Measurements from ENCODE around the gene ANKRD13A. TPM values are rescaled to one million over a fixed set of nuclear protein-coding genes. Genes with fewer than 3 reads are reported as not detected.
"Not testable (repeated sequence)": the region's sequence is repeated elsewhere in the genome, so short reads cannot be mapped to it uniquely, and the experiment has no call there.

ANKRD13A gene
- total RNA-seq, 1 donor from 2014 or later = 36.9 TPM

DNA sequence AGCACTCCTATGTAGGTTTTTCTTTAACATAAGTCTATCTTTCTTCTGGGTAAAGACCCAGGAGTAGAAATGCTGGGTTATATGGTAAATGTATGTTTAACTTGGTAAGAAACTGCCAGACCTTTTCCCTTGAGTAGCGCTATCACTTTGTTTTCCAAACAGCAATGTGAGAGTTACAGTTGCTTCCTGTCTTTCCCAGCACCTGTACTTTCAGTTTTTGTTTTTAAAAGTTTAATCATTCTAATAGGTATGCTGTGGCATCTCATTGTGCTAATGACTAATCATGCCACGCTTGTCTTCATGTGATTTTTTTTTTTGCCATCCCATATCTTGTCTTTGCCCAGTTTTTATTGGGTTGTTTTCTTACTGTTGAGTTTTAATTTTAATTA lies 31.2 kb upstream of the ANKRD13A start:
- Histone ChIP-seq H3K4me3 (ENCODE audit: low read depth, low read length) (no peak overlapping the region), H3K36me3 (ENCODE audit: control insufficient read depth, insufficient read depth, low read length) (peaks cover 14% of the 10 kb centered on the region), H3K27me3 (ENCODE audit: control insufficient read depth, insufficient read depth, low read length) (no peaks in the 10 kb centered on the region)
- TF ChIP-seq, protein P1, sequence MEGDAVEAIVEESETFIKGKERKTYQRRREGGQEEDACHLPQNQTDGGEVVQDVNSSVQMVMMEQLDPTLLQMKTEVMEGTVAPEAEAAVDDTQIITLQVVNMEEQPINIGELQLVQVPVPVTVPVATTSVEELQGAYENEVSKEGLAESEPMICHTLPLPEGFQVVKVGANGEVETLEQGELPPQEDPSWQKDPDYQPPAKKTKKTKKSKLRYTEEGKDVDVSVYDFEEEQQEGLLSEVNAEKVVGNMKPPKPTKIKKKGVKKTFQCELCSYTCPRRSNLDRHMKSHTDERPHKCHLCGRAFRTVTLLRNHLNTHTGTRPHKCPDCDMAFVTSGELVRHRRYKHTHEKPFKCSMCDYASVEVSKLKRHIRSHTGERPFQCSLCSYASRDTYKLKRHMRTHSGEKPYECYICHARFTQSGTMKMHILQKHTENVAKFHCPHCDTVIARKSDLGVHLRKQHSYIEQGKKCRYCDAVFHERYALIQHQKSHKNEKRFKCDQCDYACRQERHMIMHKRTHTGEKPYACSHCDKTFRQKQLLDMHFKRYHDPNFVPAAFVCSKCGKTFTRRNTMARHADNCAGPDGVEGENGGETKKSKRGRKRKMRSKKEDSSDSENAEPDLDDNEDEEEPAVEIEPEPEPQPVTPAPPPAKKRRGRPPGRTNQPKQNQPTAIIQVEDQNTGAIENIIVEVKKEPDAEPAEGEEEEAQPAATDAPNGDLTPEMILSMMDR (IDR thresholded peaks at IDR 0.05; ENCODE audit: insufficient read depth, low read length, severe bottlenecking) = no peak
- FAIRE-seq (no peak), DNase-seq (ENCODE audit: low read depth) (no peak)

DNA sequence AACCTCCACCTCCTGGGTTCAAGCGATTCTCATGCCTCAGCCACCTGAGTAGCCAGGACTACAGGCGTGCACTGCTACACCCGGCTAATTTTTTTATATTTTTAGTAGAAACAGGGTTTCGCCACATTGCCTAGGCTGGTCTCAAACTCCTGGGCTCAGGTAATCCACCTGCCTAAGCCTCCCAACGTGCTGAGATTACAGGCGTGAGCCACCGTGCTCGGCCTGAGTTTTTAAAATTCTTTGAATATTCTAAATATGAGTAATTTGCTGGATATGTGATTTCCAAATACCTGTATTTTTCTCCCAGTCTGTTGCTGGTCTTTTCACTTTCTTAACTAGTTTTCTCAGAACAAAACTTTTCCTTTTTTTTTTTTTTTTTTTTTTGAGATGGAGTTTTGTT lies 30.4 kb upstream of the ANKRD13A start:
- FAIRE-seq = no peak
- H3K4me3 ChIP-seq (ENCODE audit: low read depth, low read length) = no peak overlapping the region
- DNase-seq (ENCODE audit: low read depth) = no peak
- TF ChIP-seq, protein P1 (IDR thresholded peaks at IDR 0.05; ENCODE audit: insufficient read depth, low read length, severe bottlenecking) = no peak
- no peaks in the 10 kb centered on the region for H3K27me3 ChIP-seq (ENCODE audit: control insufficient read depth, insufficient read depth, low read length)
- H3K36me3 ChIP-seq (ENCODE audit: control insufficient read depth, insufficient read depth, low read length) = peaks cover 12% of the 10 kb centered on the region

- TF ChIP-seq, protein P1 (IDR thresholded peaks at IDR 0.05; ENCODE audit: insufficient read depth, low read length, severe bottlenecking) = no peak
- Histone ChIP-seq H3K36me3 (ENCODE audit: control insufficient read depth, insufficient read depth, low read length) (peaks cover 4% of the 10 kb centered on the region), H3K27me3 (ENCODE audit: control insufficient read depth, insufficient read depth, low read length) (no peaks in the 10 kb centered on the region), H3K4me3 (ENCODE audit: low read depth, low read length) (no peak overlapping the region)
- FAIRE-seq (no peak), DNase-seq (ENCODE audit: low read depth) (no peak)
Measured at GRCh38 chr12:109972821-109973220, 26.4 kb upstream of the ANKRD13A start.

DNA sequence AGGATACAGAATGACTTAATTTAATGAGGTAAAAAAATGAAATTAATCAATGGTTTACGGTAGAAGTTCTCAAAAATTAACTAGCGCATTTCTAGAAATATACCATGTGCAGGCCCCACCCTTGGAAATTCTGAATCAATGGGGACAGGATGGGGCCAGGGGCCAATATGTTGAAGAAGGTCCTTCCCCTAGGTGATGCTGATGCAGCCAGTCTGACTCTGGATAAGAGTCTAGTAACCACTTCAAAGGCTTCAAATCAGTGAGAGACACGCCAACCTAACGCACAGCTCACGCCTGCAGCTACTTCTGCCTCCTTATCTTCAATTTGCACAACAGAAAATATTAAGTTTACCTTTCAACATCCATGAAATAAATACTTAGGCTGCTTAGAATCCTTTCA lies 17.9 kb upstream of the ANKRD13A start:
- TF ChIP-seq, protein P1 (IDR thresholded peaks at IDR 0.05; ENCODE audit: insufficient read depth, low read length, severe bottlenecking) = no peak
- Histone ChIP-seq H3K36me3 (ENCODE audit: control insufficient read depth, insufficient read depth, low read length) (peaks cover 16% of the 10 kb centered on the region), H3K4me3 (ENCODE audit: low read depth, low read length) (no peak overlapping the region), H3K27me3 (ENCODE audit: control insufficient read depth, insufficient read depth, low read length) (no peaks in the 10 kb centered on the region)
- DNase-seq (ENCODE audit: low read depth) (no peak), FAIRE-seq (no peak)

DNA sequence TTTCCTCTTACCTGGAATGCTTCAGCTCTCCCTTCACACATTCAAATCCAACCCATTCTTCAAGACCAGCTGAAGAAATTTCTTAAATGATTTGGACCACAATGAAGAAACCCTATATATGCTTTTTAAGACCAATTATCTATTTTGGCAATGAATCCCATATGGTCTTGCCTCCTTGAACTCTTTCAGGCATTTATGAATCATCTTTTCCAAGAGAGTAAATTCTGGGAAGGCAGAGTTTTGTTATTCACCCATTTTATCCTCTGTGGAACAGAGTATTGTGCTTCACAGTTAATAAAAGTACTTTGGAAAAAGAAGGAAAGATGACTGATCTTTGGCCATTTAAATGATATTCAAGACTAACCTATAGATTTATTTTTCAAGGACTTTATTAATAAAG lies 17.0 kb upstream of the ANKRD13A start:
- TF ChIP-seq, protein P1 (IDR thresholded peaks at IDR 0.05; ENCODE audit: insufficient read depth, low read length, severe bottlenecking) = no peak
- H3K36me3 ChIP-seq (ENCODE audit: control insufficient read depth, insufficient read depth, low read length) = peaks cover 16% of the 10 kb centered on the region
- no peaks in the 10 kb centered on the region for H3K27me3 ChIP-seq (ENCODE audit: control insufficient read depth, insufficient read depth, low read length)
- FAIRE-seq = no peak
- DNase-seq (ENCODE audit: low read depth) = no peak
- H3K4me3 ChIP-seq (ENCODE audit: low read depth, low read length) = no peak overlapping the region

GRCh38 chr12:109983432-109984142 lies 15.6 kb upstream of the ANKRD13A start:
- TF ChIP-seq, protein P1 (IDR thresholded peaks at IDR 0.05; ENCODE audit: insufficient read depth, low read length, severe bottlenecking) = no peak
- H3K4me3 ChIP-seq (ENCODE audit: low read depth, low read length) = no peak overlapping the region
- H3K27me3 ChIP-seq (ENCODE audit: control insufficient read depth, insufficient read depth, low read length) = no peaks in the 10 kb centered on the region
- DNase-seq (ENCODE audit: low read depth) = no peak
- FAIRE-seq = no peak
- peaks cover 19% of the 10 kb centered on the region for H3K36me3 ChIP-seq (ENCODE audit: control insufficient read depth, insufficient read depth, low read length)

DNA sequence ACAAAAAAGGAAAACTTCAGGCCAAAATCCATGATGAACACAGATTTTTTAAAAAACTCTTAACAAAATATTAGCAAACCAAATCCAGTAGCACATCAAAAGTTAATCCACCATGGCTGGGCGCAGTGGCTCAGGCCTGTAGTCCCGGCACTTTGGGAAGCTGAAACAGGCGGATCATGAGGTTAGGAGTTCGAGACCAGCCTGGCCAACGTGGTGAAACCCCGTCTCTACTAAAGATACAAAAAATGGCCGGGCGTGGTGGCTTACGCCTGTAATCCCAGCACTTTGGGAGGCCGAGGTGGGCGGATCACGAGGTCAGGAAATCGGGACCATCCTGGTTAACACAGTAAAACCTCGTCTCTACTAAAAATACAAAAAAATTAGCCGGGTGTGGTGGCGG lies 13.0 kb upstream of the ANKRD13A start:
- not testable (repeated sequence) for H3K27me3 ChIP-seq (ENCODE audit: control insufficient read depth, insufficient read depth, low read length); H3K4me3 ChIP-seq (ENCODE audit: low read depth, low read length); FAIRE-seq; DNase-seq (ENCODE audit: low read depth)
- H3K36me3 ChIP-seq (ENCODE audit: control insufficient read depth, insufficient read depth, low read length) = peaks cover 15% of the 10 kb centered on the region
